HCT116 (cell line): ENCODE results near the gene THSD7B.

Experiments
- CEBPB ChIP-seq: IDR thresholded peaks from 2 replicates; pipeline ENCODE4 v1.6.1; 2012; ENCODE audit warnings: low read depth
- CTCF ChIP-seq, 3 experiments: fragments of 200-600 bp in 1 of 3; sonication (generic) in 1 of 3; IDR thresholded peaks in 2 of 3; conservative IDR thresholded peaks in 1 of 3; 2 replicates each; pipeline ENCODE4 v1.5.1; 2012 to 2017; ENCODE audit warnings: low read depth in 2 of 3, low read length in 2 of 3, antibody characterized with exemption in 1 of 3, borderline replicate concordance in 1 of 3, control low read depth in 1 of 3, mild to moderate bottlenecking in 1 of 3, mixed read lengths in 1 of 3, mixed run types in 1 of 3, moderate library complexity in 1 of 3; ENCODE audit not compliant: insufficient read depth in 1 of 3
- EGR1 ChIP-seq: IDR thresholded peaks from 2 replicates; pipeline ENCODE4 v1.6.1; 2012; ENCODE audit warnings: low read depth
- EZH2phosphoT487 ChIP-seq: fragments of 200-600 bp; IDR thresholded peaks from 2 replicates; pipeline ENCODE4 v1.6.1; 2018; ENCODE audit warnings: antibody characterized with exemption, borderline replicate concordance
- JUND ChIP-seq: IDR thresholded peaks from 2 replicates; pipeline ENCODE4 v1.6.1; 2012
- POLR2A ChIP-seq: IDR thresholded peaks from 2 replicates; pipeline ENCODE4 v1.7.0; 2011; ENCODE audit warnings: borderline replicate concordance; ENCODE audit not compliant: insufficient read depth, insufficient read length; ENCODE audit errors: extremely low read depth
- POLR2AphosphoS5 ChIP-seq: IDR thresholded peaks from 2 replicates; pipeline ENCODE4 v1.6.1; 2011; ENCODE audit warnings: mild to moderate bottlenecking, low read depth, low read length, moderate library complexity
- RAD21 ChIP-seq: IDR thresholded peaks from 2 replicates; pipeline ENCODE4 v1.6.1; 2012; ENCODE audit warnings: low read depth, mild to moderate bottlenecking
- REST ChIP-seq: IDR thresholded peaks from 2 replicates; pipeline ENCODE4 v1.6.1; 2012; ENCODE audit warnings: low read depth
- SP1 ChIP-seq: IDR thresholded peaks from 2 replicates; pipeline ENCODE4 v1.6.1; 2012; ENCODE audit warnings: low read depth
- ZBTB33 ChIP-seq: IDR thresholded peaks from 2 replicates; pipeline ENCODE4 v1.6.1; 2011; ENCODE audit warnings: mild to moderate bottlenecking, low read length, moderate library complexity; ENCODE audit not compliant: insufficient replicate concordance; ENCODE audit errors: extremely low read depth

- no peak for TF ChIP-seq REST
- TF ChIP-seq POLR2AphosphoS5: no peak
- no peak for TF ChIP-seq CTCF (IDR thresholded peaks at IDR 0.05 in 2 of 3, conservative IDR thresholded peaks at IDR 0.05 in 1 of 3; ENCODE audit: borderline replicate concordance in 1 of 3, insufficient read depth in 1 of 3, low read depth in 2 of 3, low read length in 2 of 3)
- TF ChIP-seq POLR2A: no peak
- no peak for TF ChIP-seq SP1
- TF ChIP-seq RAD21: no peak
- no peak for TF ChIP-seq EGR1
- no peak for TF ChIP-seq EZH2phosphoT487
- no peak for TF ChIP-seq JUND
- no peak for TF ChIP-seq ZBTB33
- no peak for TF ChIP-seq CEBPB
These were observed 950.4 kb downstream of the THSD7B start for GRCh38 chr2:137715731-137716191.
